Activated CD4-positive, alpha-beta T cell treated with anti-CD3 and anti-CD28 coated beads for 24 hours (primary cell): ENCODE data around the gene PTRH1.

ENCODE experiments used
- DNase-seq, 2 donors: peaks; one replicate each; pipeline ENCODE4 v3.0.0-alpha.2; 2020; ENCODE audit warnings: low read depth in 2 of 2

PTRH1 gene

GRCh38 chr9:127720031-127720864, 4.8 kb upstream of the PTRH1 start:
- no peak for DNase-seq

GRCh38 chr9:127717766-127718165, 2.3 kb upstream of the PTRH1 start:
- no peak for DNase-seq

GRCh38 chr9:127716412-127716811, 949 bp upstream of the PTRH1 start:
- DNase-seq: no peak

GRCh38 chr9:127714951-127715469, 453 bp downstream of the PTRH1 start:
- DNase-seq: no peak

GRCh38 chr9:127714020-127714750, 1.3 kb downstream of the PTRH1 start:
- no peak for DNase-seq

GRCh38 chr9:127712867-127713266, 2.6 kb downstream of the PTRH1 start:
- DNase-seq: no peak

- DNase-seq: no peak
These were observed 3.1 kb downstream of the PTRH1 start for GRCh38 chr9:127712371-127712770.

GRCh38 chr9:127711831-127712274, 3.6 kb downstream of the PTRH1 start:
- DNase-seq: no peak

- DNase-seq: no peak
These were observed 4.2 kb downstream of the PTRH1 start for GRCh38 chr9:127711226-127711701.

- no peak for DNase-seq
These were observed 5.2 kb downstream of the PTRH1 start for GRCh38 chr9:127710204-127710783.

- no peak for DNase-seq
These were observed 6.4 kb downstream of the PTRH1 start for GRCh38 chr9:127708952-127709587.

GRCh38 chr9:127707766-127708165, 7.7 kb downstream of the PTRH1 start:
- no peak for DNase-seq

GRCh38 chr9:127706836-127707241, 8.6 kb downstream of the PTRH1 start, which contains the start of gene CFAP157:
CFAP157 (plus strand) TSS chr9:127706988; CDS start chr9:127707032, 44 bp downstream.
- DNase-seq: no peak

- no peak for DNase-seq
These were observed 9.7 kb downstream of the PTRH1 start for GRCh38 chr9:127705577-127706379.

- DNase-seq: no peak
These were observed 12.0 kb downstream of the PTRH1 start for GRCh38 chr9:127703289-127703946.

GRCh38 chr9:127700594-127701255, 14.7 kb downstream of the PTRH1 start:
- DNase-seq: no peak

- no peak for DNase-seq
These were observed 15.3 kb downstream of the PTRH1 start for GRCh38 chr9:127700140-127700539.

GRCh38 chr9:127698985-127699670, 16.3 kb downstream of the PTRH1 start:
- DNase-seq: peak; percentile 74 to 81

GRCh38 chr9:127698386-127698785, 17.1 kb downstream of the PTRH1 start:
- DNase-seq: no peak
